Hepatocyte (in vitro differentiated cells): ENCODE measurements around the gene HIC2. TPM values are rescaled to one million over a fixed set of nuclear protein-coding genes. Genes with fewer than 3 reads are reported as not detected.

Experiments
- DNase-seq: peaks from one replicate; pipeline ENCODE4 v3.0.0-alpha.2; 2016; ENCODE audit warnings: low spot score
- H2AFZ ChIP-seq: fragments of 200-600 bp; sonication (generic); 2 replicates; pipeline ENCODE4 v1.6.0; 2016; ENCODE audit warnings: antibody characterized with exemption, mild to moderate bottlenecking
- H3K27ac ChIP-seq: fragments of 200-600 bp; sonication (generic); 2 replicates; pipeline ENCODE4 v1.5.1; 2016; ENCODE audit warnings: mild to moderate bottlenecking
- H3K27me3 ChIP-seq: fragments of 200-600 bp; sonication (generic); 2 replicates; pipeline ENCODE4 v1.6.1; 2016
- H3K36me3 ChIP-seq: fragments of 200-600 bp; sonication (generic); replicated peaks from 2 replicates; pipeline ENCODE4 v1.5.1; 2016; ENCODE audit warnings: low read depth; ENCODE audit not compliant: insufficient read depth
- H3K4me1 ChIP-seq: fragments of 200-600 bp; sonication (generic); 2 replicates; pipeline ENCODE4 v1.5.1; 2016; ENCODE audit warnings: mild to moderate bottlenecking, moderate library complexity; ENCODE audit not compliant: insufficient read depth
- H3K4me2 ChIP-seq: fragments of 200-600 bp; sonication (generic); 2 replicates; pipeline ENCODE4 v1.6.0; 2016
- H3K4me3 ChIP-seq: fragments of 200-600 bp; sonication (generic); 2 replicates; pipeline ENCODE4 v1.5.1; 2016; ENCODE audit warnings: mild to moderate bottlenecking
- H3K79me2 ChIP-seq: fragments of 200-600 bp; sonication (generic); 2 replicates; pipeline ENCODE4 v1.6.0; 2017; ENCODE audit warnings: mild to moderate bottlenecking
- H3K9me2 ChIP-seq: fragments of 200-600 bp; sonication (generic); replicated peaks from 2 replicates; pipeline ENCODE4 v1.6.0; 2017; ENCODE audit warnings: mild to moderate bottlenecking; ENCODE audit not compliant: insufficient read depth
- H3K9me3 ChIP-seq: fragments of 200-600 bp; sonication (generic); 2 replicates; pipeline ENCODE4 v1.5.1; 2016; ENCODE audit warnings: low read depth, mild to moderate bottlenecking
- H4K20me1 ChIP-seq: fragments of 200-600 bp; sonication (generic); 2 replicates; pipeline ENCODE4 v1.6.0; 2016; ENCODE audit warnings: mild to moderate bottlenecking; ENCODE audit not compliant: insufficient read depth, poor library complexity, severe bottlenecking
- EZH2 ChIP-seq: fragments of 200-600 bp; sonication (generic); IDR thresholded peaks from 2 replicates; pipeline ENCODE4 v1.6.1; 2016; ENCODE audit warnings: antibody characterized with exemption, mild to moderate bottlenecking, borderline replicate concordance
- EZH2phosphoT487 ChIP-seq: fragments of 200-600 bp; sonication (generic); IDR thresholded peaks from one replicate; pipeline ENCODE4 v1.6.1; 2018; ENCODE audit warnings: antibody characterized with exemption, mild to moderate bottlenecking, low read depth, moderate library complexity; ENCODE audit not compliant: unreplicated experiment, severe bottlenecking
- WGBS: methylation state at CpG from one replicate; pipeline ENCODE4 v1.1.6; 2016; ENCODE audit warnings: low lambda C conversion rate; ENCODE audit errors: missing lambda C conversion rate; 5-methylcytosine and 5-hydroxymethylcytosine counted together
- polyA plus RNA-seq: library from polyadenylated mRNA; unstranded; fragments of >200 nt; fragmentation: Nextera tagmentation; extraction: Ambion mirVana; gene quantifications from 2 replicates; pipeline ENCODE4 v1.2.1, GENCODE V29; 2016
- total RNA-seq: library from RNA; depleted of rRNA; stranded (reverse); fragments of >200 nt; gene quantifications from 2 replicates; pipeline ENCODE4 v1.2.3, GENCODE V29; 2014
- TF ChIP-seq, protein P1 (sequence below): fragments of 200-600 bp; sonication (generic); IDR thresholded peaks from 2 replicates; pipeline ENCODE4 v1.5.1; 2016; ENCODE audit warnings: antibody characterized with exemption, mild to moderate bottlenecking; ENCODE audit not compliant: poor library complexity

The HIC2 gene
- total and polyA plus RNA-seq, 2 experiments from 2014 or later: 11.4 to 21.2 TPM

DNA sequence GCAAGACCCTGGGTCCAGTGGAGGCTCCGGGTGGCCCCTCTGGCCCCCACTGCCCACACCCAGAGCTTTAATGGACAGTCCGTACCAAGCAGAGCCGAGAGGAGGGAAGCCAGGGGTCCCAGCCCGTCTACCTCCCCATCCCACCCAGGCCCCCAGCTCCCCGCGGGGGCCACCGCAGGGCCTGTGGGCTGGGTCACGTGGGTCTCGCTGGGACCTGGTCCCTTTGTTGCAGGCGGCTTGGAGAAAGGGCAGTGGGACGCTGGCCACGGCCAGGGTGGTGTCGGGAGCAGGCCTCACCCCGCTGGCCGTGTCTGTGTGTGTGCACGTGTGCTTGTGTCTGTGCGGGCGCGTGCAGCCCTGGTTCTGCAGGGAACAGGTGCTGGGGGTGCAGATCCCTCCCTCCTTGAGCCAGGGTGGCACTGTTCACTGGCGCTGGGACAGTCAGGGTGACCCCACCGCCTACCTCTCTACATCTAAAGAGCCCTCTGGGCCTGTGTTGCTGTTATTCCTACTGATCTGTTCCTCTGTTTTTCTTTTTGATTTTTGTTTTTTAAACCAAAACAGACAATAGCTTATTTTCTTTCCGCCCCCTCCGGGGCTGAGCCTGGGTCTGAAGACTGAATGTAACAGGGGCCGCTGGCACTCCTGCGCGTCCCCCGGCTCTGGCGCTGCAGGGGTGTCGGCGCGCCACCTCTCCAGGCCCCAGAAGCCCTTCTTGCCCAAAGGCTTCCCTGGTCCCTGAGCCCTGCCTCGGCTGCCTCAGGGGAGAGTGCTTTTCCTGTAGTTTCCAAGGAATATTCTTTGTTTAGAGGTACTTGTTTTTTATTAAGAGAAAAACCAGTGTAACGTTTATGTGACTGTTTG, 29.9 kb downstream of the HIC2 start:
- H3K36me3 ChIP-seq: no peaks in the 10 kb centered on the region
- DNase-seq: no peak
- H4K20me1 ChIP-seq: peaks cover 53% of the 10 kb centered on the region

DNA sequence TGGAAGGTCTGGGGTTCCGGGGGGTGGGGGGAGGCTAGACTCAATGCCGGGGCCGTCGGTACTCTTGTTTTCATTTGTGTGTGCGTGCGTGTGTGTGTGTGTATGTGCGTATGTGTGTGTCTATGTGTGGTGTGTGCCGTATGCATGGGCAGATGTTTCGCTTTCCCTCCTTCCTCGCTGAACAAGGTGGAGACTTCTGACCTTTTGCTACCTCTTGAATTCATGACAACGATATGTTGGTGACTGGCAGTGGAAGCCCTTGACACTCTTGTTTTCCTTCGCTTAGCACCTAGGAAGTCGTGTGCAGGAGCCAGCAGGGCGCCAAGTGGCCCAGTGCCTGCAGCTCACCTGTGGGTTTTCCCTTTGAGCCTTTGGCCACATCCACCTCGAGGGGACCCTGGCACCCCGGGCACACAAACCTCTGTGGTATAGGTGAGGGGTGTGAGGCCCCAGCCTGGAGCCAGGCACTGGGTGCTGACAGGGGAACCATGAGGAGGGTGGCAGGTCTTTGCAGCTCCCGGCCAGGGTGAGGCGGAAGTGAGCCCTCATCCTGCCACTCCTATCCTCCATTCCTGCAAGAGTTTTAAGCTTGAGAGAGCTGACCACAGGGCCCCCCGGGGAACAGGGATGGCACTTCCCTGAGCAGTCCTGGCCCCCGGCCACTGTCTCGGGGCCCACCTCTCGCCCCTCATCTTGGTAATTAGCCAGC, 30.7 kb downstream of the HIC2 start:
- H3K4me1 ChIP-seq: no peaks in the 10 kb centered on the region
- H3K9me2 ChIP-seq: no peaks in the 10 kb centered on the region
- H3K9me3 ChIP-seq: no peaks in the 10 kb centered on the region
- H3K27me3 ChIP-seq: no peaks in the 10 kb centered on the region
- WGBS: 91% methylated on average over 22 of the region's 22 CpGs
- no peak overlapping the region for H2AFZ ChIP-seq
- H4K20me1 ChIP-seq: peaks cover 53% of the 10 kb centered on the region
- H3K79me2 ChIP-seq: peaks cover 55% of the 10 kb centered on the region
- no peak overlapping the region for H3K27ac ChIP-seq
- no peaks in the 10 kb centered on the region for H3K36me3 ChIP-seq
- no peak overlapping the region for H3K4me3 ChIP-seq
- no peak for DNase-seq
- TF ChIP-seq, protein P1, sequence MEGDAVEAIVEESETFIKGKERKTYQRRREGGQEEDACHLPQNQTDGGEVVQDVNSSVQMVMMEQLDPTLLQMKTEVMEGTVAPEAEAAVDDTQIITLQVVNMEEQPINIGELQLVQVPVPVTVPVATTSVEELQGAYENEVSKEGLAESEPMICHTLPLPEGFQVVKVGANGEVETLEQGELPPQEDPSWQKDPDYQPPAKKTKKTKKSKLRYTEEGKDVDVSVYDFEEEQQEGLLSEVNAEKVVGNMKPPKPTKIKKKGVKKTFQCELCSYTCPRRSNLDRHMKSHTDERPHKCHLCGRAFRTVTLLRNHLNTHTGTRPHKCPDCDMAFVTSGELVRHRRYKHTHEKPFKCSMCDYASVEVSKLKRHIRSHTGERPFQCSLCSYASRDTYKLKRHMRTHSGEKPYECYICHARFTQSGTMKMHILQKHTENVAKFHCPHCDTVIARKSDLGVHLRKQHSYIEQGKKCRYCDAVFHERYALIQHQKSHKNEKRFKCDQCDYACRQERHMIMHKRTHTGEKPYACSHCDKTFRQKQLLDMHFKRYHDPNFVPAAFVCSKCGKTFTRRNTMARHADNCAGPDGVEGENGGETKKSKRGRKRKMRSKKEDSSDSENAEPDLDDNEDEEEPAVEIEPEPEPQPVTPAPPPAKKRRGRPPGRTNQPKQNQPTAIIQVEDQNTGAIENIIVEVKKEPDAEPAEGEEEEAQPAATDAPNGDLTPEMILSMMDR: no peak
- no peak for TF ChIP-seq EZH2
- no peak for TF ChIP-seq EZH2phosphoT487
- no peak overlapping the region for H3K4me2 ChIP-seq

More for the DNA sequence above, 29.9 kb downstream of the HIC2 start:
- 96% methylated on average over 28 of the region's 33 CpGs for WGBS
- H2AFZ ChIP-seq: no peak overlapping the region
- no peak overlapping the region for H3K4me2 ChIP-seq
- no peaks in the 10 kb centered on the region for H3K27me3 ChIP-seq
- H3K9me3 ChIP-seq: no peaks in the 10 kb centered on the region
- H3K9me2 ChIP-seq: no peaks in the 10 kb centered on the region
- H3K79me2 ChIP-seq: peaks cover 53% of the 10 kb centered on the region
- H3K27ac ChIP-seq: no peak overlapping the region
- H3K4me3 ChIP-seq: no peak overlapping the region
- H3K4me1 ChIP-seq: no peaks in the 10 kb centered on the region
- TF ChIP-seq EZH2phosphoT487 (no peak), EZH2 (no peak)
- TF ChIP-seq, protein P1: no peak

DNA sequence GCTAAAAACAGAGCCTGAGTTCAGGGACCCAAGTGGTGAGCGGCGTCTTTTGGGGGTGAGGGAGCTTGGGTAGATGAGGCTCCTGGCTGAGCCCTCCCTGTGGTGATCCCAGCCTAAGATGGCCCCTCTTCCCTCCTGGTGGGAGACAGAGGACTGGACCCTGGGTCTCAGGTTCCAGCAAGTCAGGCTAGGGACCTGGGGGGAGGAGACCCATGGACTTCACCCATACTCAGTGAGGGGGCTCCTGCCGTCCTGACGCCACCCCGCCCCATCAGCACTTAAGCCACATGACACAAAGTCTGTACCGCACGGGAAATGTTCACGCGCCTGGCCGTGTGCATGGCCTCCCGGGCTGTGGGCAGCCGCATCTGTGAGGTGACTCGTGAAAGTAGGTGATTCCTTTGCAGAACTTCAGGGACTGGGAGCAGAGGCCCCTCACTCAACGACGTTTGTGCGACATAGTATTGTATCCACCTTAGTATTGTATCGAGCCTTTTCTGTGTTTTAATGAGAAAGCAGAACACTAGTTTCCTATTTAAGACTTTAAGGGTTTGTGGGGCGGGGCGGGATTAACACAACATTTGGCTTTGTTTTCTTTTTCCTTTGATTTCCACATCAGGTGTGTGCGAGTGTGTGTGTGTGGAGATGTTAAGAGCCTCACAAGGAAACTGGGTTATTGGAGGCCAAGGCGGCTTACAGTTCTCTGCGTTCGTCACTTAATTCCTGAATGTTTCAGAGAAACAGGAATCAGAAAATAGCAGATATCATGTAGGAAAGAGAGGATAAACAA, 31.7 kb downstream of the HIC2 start:
- H3K4me3 ChIP-seq: no peak overlapping the region
- no peaks in the 10 kb centered on the region for H3K36me3 ChIP-seq
- no peak overlapping the region for H2AFZ ChIP-seq
- no peak for TF ChIP-seq EZH2
- no peak for TF ChIP-seq EZH2phosphoT487
- no peaks in the 10 kb centered on the region for H3K9me3 ChIP-seq
- peaks cover 48% of the 10 kb centered on the region for H3K79me2 ChIP-seq
- H3K9me2 ChIP-seq: no peaks in the 10 kb centered on the region
- 88% methylated on average over 23 of the region's 23 CpGs for WGBS
- H3K4me2 ChIP-seq: no peak overlapping the region
- H3K27ac ChIP-seq: no peak overlapping the region
- H4K20me1 ChIP-seq: peaks cover 44% of the 10 kb centered on the region
- H3K27me3 ChIP-seq: no peaks in the 10 kb centered on the region
- DNase-seq: no peak
- H3K4me1 ChIP-seq: no peaks in the 10 kb centered on the region
